Measurements from ENCODE around the gene HEXIM2. TPM values are rescaled to one million over a fixed set of nuclear protein-coding genes. Genes with fewer than 3 reads are reported as not detected.
"Not testable (repeated sequence)": the region's sequence is repeated elsewhere in the genome, so short reads cannot be mapped to it uniquely, and the experiment has no call there.

HEXIM2 gene
- total RNA-seq, 1 donor from 2014 or later = 11.5 TPM

DNA sequence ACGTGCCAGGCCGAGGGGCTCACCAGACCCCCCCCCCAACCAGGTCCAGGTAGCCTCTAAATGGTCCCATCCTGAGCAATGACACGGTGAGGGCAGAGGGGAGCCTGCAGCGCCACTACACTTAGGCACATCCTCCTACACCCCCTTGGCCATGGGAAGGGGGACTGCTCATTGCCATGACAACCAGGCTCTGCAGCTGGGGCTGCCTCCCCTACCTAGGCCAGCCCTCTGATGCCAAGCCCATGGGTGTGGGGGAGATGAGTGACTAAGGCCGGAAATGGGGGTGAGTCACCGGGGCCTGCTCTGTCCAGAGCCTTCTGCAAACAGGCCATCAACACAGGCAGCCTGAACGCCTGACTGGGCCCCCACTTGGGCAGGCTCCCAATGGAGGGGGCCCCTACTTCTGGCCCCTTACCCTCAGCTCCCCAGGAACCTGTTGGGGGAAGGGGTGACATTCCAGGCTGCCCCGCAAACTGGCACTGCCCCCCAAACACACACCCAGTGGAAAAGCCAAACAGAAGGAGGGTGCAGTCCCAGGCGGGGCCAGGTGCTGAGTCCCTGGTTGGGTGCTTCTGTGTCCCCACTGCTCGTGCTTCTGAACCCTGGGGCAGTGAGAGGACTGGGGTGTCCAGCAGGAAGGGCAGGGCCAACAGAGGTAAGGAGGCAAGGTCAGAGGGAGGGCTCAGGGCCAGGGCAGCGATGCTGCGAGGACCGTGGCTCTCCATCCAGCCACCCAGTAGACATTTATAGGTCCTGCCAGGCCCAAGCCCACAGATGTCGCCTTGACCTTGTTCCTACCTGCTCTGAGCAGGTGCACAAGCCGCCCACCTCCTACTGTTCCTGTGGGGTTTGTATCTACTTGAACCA lies 37.5 kb upstream of the HEXIM2 start:
- no peaks in the 10 kb centered on the region for H3K36me3 Mint-ChIP-seq
- no peaks in the 10 kb centered on the region for H3K27me3 Mint-ChIP-seq
- peaks cover 17% of the 10 kb centered on the region for H3K4me1 Mint-ChIP-seq (ENCODE audit: unreplicated experiment)
- H3K27ac Mint-ChIP-seq = peak overlapping the region; percentile 11
- TF ChIP-seq, protein P1, sequence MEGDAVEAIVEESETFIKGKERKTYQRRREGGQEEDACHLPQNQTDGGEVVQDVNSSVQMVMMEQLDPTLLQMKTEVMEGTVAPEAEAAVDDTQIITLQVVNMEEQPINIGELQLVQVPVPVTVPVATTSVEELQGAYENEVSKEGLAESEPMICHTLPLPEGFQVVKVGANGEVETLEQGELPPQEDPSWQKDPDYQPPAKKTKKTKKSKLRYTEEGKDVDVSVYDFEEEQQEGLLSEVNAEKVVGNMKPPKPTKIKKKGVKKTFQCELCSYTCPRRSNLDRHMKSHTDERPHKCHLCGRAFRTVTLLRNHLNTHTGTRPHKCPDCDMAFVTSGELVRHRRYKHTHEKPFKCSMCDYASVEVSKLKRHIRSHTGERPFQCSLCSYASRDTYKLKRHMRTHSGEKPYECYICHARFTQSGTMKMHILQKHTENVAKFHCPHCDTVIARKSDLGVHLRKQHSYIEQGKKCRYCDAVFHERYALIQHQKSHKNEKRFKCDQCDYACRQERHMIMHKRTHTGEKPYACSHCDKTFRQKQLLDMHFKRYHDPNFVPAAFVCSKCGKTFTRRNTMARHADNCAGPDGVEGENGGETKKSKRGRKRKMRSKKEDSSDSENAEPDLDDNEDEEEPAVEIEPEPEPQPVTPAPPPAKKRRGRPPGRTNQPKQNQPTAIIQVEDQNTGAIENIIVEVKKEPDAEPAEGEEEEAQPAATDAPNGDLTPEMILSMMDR (conservative IDR thresholded peaks at IDR 0.05) = no peak
- H3K4me3 Mint-ChIP-seq = no peak overlapping the region
- no peaks in the 10 kb centered on the region for H3K9me3 Mint-ChIP-seq
- DNase-seq (ENCODE audit: extremely low spot score, unreplicated experiment) = no peak

DNA sequence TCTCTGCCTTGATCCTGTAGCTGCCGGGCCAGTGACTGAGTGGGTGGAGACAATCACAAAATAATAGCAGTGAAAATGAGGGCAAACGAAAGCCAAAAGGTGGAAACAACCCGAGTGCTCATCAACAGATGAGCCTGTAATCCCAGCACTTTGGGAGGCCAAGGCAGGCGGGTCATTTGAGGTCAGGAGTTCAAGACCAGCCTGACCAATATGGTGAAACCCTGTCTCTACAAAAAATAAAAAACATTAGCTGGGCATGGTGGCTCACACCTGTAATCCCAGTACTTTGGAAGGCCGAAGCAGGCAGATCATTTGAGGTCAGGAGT lies 36.9 kb upstream of the HEXIM2 start:
- H3K9me3 Mint-ChIP-seq; H3K4me3 Mint-ChIP-seq; H3K27me3 Mint-ChIP-seq; H3K36me3 Mint-ChIP-seq; DNase-seq (ENCODE audit: extremely low spot score, unreplicated experiment): not testable (repeated sequence)
- Mint-ChIP-seq H3K27ac (peak overlapping the region; percentile 11), H3K4me1 (ENCODE audit: unreplicated experiment) (peaks cover 17% of the 10 kb centered on the region)

DNA sequence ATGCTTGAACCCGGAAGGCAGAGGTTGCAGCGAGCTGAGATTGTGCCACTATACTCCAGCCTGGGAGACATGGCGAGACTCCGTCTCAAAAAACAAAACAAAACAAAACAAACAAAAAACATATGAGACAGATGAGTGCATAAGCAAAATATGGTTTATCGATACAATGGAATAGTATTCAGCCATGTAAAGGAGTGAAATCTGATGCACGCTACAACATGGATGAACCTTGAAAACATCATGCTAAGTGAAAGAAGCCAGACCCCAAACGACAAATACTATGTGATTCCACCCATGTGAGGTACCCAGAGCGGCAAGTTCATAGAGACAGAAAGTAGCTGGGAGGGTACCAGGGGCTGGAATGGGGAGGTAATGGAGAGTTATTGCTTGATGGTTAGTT lies 36.2 kb upstream of the HEXIM2 start:
- no peak for DNase-seq (ENCODE audit: extremely low spot score, unreplicated experiment)
- no peaks in the 10 kb centered on the region for H3K9me3 Mint-ChIP-seq
- TF ChIP-seq, protein P1 (conservative IDR thresholded peaks at IDR 0.05) = no peak
- no peak overlapping the region for H3K27ac Mint-ChIP-seq
- H3K36me3 Mint-ChIP-seq = no peaks in the 10 kb centered on the region
- H3K27me3 Mint-ChIP-seq = no peaks in the 10 kb centered on the region
- H3K4me3 Mint-ChIP-seq = no peak overlapping the region
- peaks cover 17% of the 10 kb centered on the region for H3K4me1 Mint-ChIP-seq (ENCODE audit: unreplicated experiment)

GRCh38 chr17:45127207-45127547 lies 34.5 kb upstream of the HEXIM2 start:
- Mint-ChIP-seq H3K4me3 (no peak overlapping the region), H3K27ac (peak overlapping the region; percentile 85)
- TF ChIP-seq, protein P1 (conservative IDR thresholded peaks at IDR 0.05) = no peak

GRCh38 chr17:45127548-45128300 lies 34.0 kb upstream of the HEXIM2 start:
- Mint-ChIP-seq H3K36me3 (no peaks in the 10 kb centered on the region), H3K27me3 (no peaks in the 10 kb centered on the region), H3K9me3 (no peaks in the 10 kb centered on the region), H3K27ac (peak overlapping the region; percentile 85), H3K4me3 (peak overlapping the region; percentile 48), H3K4me1 (ENCODE audit: unreplicated experiment) (peaks cover 28% of the 10 kb centered on the region)
- TF ChIP-seq, protein P1 (conservative IDR thresholded peaks at IDR 0.05) = no peak
- DNase-seq (ENCODE audit: extremely low spot score, unreplicated experiment) = no peak

More at GRCh38 chr17:45127207-45127547, 34.5 kb upstream of the HEXIM2 start:
- H3K27me3 Mint-ChIP-seq = no peaks in the 10 kb centered on the region
- H3K4me1 Mint-ChIP-seq (ENCODE audit: unreplicated experiment) = peaks cover 28% of the 10 kb centered on the region
- no peaks in the 10 kb centered on the region for H3K9me3 Mint-ChIP-seq
- no peak for DNase-seq (ENCODE audit: extremely low spot score, unreplicated experiment)
- H3K36me3 Mint-ChIP-seq = no peaks in the 10 kb centered on the region

DNA sequence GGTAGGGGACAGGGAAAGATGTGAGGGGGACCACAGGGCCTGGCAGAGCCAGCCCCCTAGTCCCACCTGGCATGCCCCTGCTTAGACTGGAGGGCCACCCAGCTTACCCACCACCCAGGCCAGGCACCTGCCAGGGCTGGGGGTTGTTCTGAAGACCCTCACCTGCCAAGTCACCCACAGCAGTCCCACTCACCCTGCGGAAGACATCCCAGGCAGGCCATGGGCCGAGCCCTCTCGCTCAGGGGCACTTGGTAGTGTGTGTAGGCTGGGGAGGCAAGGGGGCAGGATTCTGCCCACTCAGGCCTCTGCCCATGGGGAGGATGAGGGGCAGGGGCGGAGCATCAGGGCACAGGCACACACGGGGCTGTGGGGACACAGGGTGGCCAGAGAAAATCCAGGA lies 33.3 kb upstream of the HEXIM2 start:
- Mint-ChIP-seq H3K27ac (peak overlapping the region; percentile 85), H3K4me3 (no peak overlapping the region), H3K9me3 (no peaks in the 10 kb centered on the region), H3K4me1 (ENCODE audit: unreplicated experiment) (peaks cover 23% of the 10 kb centered on the region), H3K36me3 (no peaks in the 10 kb centered on the region), H3K27me3 (no peaks in the 10 kb centered on the region)
- no peak for DNase-seq (ENCODE audit: extremely low spot score, unreplicated experiment)
- TF ChIP-seq, protein P1 (conservative IDR thresholded peaks at IDR 0.05) = no peak
